ENCODE results near the gene WAC. TPM values are rescaled to one million over a fixed set of nuclear protein-coding genes. Genes with fewer than 3 reads are reported as not detected.

Gene WAC
- total and polyA plus RNA-seq, 9 of the 15 experiments (the other 6 are each of a cell fraction or from before 2014, with no cell fraction given) = 24.8 to 123 (median 78.2) TPM

- TF ChIP-seq KLF10 (CRISPR knock-in tag; IDR thresholded peaks at IDR 0.05) (no peak), CC2D1A (IDR thresholded peaks at IDR 0.05) (no peak), DPF2 (IDR thresholded peaks at IDR 0.05) (no peak), PRDM10 (IDR thresholded peaks at IDR 0.05; ENCODE audit: partially characterized antibody) (no peak)
Measured at GRCh38 chr10:28554952-28555351, 22.0 kb downstream of the WAC start (continued).

- ChIA-PET POLR2A (interaction anchor here (0.6 to 2.0 kb wide), 5 partner anchors 9 to 95 kb away, joined by 3 to 9 read pairs (median 3); no protein-coding TSS in a partner anchor), CTCF (ENCODE audit: low intra/inter-chr PET ratio) (no interaction called here)
- no peak overlapping the region for H3K9ac ChIP-seq (ENCODE audit: insufficient read depth in 1 of 2, low read depth in 2 of 2, low read length in 2 of 2)
- no peak for FAIRE-seq
- no peak overlapping the region for H3K4me2 ChIP-seq (ENCODE audit: insufficient read depth, low read length)
- H3K27ac ChIP-seq (ENCODE audit: extremely low read depth, low read depth, low read length) = no peak overlapping the region; the same call in 2 of the 3 replicates
- intact Hi-C loops (cut with micrococcal nuclease) (no loop called here), in situ Hi-C loops (cut with MboI) (no loop called here)
- peaks cover 100% of the 10 kb centered on the region for H3K79me2 ChIP-seq (ENCODE audit: control insufficient read depth, insufficient read depth, low read length)
- DNase-seq (ENCODE audit: extremely low read depth in 1 of 4, low spot score in 3 of 4) = no peak
- H4K20me1 ChIP-seq (replicated peaks; ENCODE audit: control insufficient read depth, insufficient read depth, low read length) = peaks cover 29% of the 10 kb centered on the region; the same call in 1 of the 2 replicates
- no peaks in the 10 kb centered on the region for H3K9me3 ChIP-seq (replicated peaks; ENCODE audit: control insufficient read depth, insufficient read depth, low read depth, low read length)
- H3K36me3 ChIP-seq (ENCODE audit: control insufficient read depth, insufficient read depth, low read length) = peaks cover 87% of the 10 kb centered on the region
- BruUV-seq (replicated peaks) = no TSS peak
- H3K4me3 ChIP-seq = no peak overlapping the region
- ATAC-seq = no peak
- no peak for TF ChIP-seq BCOR (IDR thresholded peaks at IDR 0.05)
- TF ChIP-seq NR3C1 (CRISPR knock-in tag; IDR thresholded peaks at IDR 0.05) = no peak
- TF ChIP-seq JUN (IDR thresholded peaks at IDR 0.05; ENCODE audit: borderline replicate concordance, low read depth, low read length) = no peak
- TF ChIP-seq JUN (CRISPR knock-in tag; IDR thresholded peaks at IDR 0.05; ENCODE audit: borderline replicate concordance) = no peak
- TF ChIP-seq THAP12 (CRISPR knock-in tag; IDR thresholded peaks at IDR 0.05) = no peak
- TF ChIP-seq KAT8 (IDR thresholded peaks at IDR 0.05; ENCODE audit: low read depth) = no peak
- TF ChIP-seq MCM2 (IDR thresholded peaks at IDR 0.05; ENCODE audit: low read depth) = no peak
- no peak overlapping the region for H2AFZ ChIP-seq (ENCODE audit: low read depth, low read length)
- H3K27me3 ChIP-seq (ENCODE audit: control insufficient read depth in 2 of 2, insufficient read depth in 2 of 2, low read length in 2 of 2) = no peaks in the 10 kb centered on the region
- 96% methylated on average over 2 of the region's 2 CpGs for WGBS (ENCODE audit: insufficient coverage, low coverage, missing lambda C conversion rate)
- no peaks in the 10 kb centered on the region; a peak in 1 of 5 replicates for H3K4me1 ChIP-seq (replicated peaks in 1 of 2; ENCODE audit: control insufficient read depth in 2 of 2, insufficient read depth in 2 of 2, low read length in 2 of 2)
- no peaks in the 10 kb centered on the region for H3K9me1 ChIP-seq (ENCODE audit: control insufficient read depth, insufficient read depth, low read length)
Measured at GRCh38 chr10:28555358-28555757, 22.4 kb downstream of the WAC start.

All from K562 (cell line).